GM12801 (cell line): ENCODE measurements around the gene RNASEH1.

Source experiments
- TF ChIP-seq, protein P1 (sequence below): IDR thresholded peaks from one replicate; pipeline ENCODE4 v1.5.1; 2011; ENCODE audit warnings: control low read depth; ENCODE audit not compliant: insufficient read length; ENCODE audit errors: extremely low read depth

The RNASEH1 gene

DNA sequence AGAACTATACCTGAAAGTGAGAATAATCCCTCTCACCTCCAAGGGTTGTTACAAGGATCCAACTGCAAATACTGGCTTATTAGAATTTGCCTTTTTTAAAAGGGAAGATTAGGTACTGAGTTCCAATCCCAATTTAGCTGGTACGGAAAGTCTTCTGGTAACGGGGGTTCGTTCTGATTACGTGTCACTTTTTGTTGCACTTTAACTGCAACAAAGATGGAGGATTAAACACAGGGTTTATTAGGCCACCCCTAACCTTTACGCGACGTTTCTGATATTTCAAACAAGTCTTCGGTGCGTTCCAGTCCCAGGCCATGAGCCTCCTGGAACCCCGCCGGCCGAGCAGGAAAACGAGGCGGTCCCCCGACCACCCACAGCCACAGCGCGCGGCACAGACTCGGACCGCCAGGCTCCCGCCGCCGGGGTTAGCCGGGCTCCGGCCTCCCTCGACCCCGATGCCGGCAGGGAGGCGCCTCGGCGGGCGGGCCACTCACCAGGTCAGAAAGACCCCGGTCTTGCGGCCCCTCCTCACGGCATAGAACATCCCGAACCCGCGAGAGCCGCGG is 411 bp downstream of the RNASEH1 start:
- TF ChIP-seq, protein P1, sequence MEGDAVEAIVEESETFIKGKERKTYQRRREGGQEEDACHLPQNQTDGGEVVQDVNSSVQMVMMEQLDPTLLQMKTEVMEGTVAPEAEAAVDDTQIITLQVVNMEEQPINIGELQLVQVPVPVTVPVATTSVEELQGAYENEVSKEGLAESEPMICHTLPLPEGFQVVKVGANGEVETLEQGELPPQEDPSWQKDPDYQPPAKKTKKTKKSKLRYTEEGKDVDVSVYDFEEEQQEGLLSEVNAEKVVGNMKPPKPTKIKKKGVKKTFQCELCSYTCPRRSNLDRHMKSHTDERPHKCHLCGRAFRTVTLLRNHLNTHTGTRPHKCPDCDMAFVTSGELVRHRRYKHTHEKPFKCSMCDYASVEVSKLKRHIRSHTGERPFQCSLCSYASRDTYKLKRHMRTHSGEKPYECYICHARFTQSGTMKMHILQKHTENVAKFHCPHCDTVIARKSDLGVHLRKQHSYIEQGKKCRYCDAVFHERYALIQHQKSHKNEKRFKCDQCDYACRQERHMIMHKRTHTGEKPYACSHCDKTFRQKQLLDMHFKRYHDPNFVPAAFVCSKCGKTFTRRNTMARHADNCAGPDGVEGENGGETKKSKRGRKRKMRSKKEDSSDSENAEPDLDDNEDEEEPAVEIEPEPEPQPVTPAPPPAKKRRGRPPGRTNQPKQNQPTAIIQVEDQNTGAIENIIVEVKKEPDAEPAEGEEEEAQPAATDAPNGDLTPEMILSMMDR: no peak

DNA sequence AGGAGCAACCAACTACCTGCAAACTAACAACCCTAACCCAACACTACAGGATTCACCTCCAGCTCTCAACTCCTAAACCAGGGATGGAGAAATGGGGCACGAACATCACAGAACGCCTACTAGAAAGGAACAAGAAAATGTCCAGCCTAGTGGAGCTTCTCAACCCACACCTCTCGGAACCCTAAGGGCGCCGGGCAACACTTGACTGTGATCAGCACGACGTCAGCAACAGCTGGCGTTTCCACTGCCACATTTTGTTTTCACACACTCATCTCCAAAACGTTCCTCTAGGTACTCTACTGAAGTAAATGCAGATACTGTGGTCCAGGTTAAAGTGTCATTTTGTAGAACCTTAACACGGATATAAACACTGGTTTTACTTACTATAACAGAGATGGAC is 4.2 kb downstream of the RNASEH1 start:
- TF ChIP-seq, protein P1: no peak

DNA sequence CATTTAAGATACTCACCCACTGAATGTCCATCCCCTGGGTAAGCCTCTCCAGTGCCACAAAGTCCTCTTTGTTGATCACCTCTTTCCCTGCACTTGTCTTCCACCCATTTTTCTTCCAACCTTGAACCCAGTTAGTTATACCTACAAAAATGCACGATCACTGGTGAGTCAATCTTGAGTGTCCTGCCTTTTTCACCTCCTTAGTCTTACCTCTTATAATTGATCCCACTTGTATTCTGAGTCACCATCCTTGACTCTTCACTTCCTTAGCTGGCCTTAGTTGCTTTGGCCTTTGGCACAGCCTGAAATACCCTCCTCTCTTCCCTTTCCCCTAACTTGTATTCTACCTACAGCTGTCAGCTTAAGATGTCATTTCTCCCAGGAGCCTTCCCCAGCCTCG is 10.2 kb downstream of the RNASEH1 start:
- TF ChIP-seq, protein P1: no peak

DNA sequence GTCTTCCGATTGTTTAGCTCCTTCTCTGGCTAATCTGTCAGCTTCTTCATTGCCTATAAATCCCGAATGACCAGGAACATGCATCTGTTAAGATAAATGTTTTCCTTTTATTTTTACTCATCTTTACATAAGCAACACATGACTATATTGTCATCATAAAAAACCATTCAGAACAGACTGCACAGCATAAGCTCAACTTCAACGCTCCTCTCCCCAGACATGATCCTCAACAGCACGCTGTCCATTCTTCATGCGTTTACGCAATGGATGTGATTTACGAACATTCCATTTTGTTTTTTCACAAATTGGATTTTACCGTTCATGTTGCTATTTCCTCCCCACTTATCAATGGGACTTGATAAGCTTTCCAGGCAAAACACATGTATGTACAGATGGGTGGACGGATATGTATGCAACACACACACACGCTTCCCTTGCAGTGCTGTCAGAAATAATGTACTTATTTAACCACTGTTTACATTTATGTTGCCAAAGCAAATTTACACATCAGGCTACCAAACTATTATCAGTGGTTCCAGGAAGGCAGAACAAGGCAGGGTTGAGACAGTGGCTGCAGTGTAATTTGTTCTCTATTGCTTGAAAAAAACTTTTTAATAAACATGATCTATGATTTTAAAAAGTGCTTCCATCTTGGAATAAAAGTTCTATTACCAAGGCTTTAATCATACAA is 12.2 kb downstream of the RNASEH1 start:
- TF ChIP-seq, protein P1: no peak

DNA sequence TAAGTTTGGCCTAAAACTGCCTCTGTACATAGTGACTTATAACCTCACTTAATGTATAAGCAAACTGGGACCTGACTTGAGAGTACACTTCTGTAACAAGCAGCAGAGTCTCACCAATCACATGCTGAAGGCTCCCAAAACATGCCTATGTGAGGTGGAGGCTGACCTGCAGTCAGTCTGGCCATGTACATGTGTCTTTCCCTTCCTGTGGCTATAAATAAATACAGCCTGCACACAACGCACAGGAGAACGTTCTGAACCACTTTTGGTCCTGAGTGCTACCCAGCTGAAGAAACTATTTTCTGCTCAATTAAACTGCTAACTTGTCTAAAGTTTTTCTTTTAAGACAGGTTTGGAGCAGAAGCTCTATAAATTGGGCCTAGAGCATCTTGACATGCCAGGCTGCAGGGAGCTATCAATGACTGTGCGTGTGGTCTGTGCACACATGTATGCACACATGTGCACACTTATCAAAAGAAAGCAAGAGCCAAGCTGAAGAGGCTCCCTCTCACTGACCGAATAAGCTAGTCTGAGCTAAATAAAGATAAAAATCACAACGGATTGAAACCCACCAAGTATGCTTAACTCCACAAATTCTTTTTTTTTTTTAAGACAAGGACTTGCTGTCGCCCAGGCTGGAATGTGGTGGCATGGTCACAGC is 15.0 kb downstream of the RNASEH1 start:
- TF ChIP-seq, protein P1: no peak

DNA sequence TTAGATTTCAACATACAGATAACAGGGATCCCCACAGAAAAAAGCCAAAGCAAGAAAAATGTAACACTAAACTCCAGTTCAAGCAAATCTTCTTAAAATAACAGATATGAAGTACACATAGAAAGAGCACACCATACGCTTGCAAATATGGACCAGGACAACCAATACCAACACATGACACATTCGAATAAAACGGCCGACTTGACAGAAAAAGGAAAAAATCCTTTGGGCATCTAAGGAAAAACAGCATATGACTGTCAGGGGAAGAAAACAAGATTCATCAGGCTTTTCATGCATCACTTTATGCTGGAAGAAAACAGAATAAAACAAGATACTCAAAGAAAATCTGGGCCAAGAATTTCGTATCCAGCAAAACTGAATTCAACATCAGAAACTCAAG is 16.0 kb downstream of the RNASEH1 start:
- TF ChIP-seq, protein P1: no peak

DNA sequence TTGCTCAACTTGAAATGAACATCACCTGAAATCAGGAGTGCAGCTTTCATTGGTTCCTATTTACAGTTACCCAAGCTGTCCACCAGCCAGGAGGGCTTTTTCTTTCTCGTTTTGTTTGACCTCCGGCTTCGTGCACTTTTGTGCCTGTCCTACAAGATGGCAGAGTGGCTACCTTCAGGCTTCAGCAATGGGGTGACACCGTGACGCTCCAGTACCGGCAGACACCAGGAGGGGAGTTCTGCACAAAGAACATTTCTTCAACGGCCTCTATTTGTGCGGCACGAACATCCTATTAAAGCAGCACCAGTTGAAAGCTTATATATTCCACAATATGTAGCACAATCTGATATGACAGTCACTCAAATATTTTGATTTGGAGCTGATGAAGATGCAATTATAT is 18.3 kb downstream of the RNASEH1 start:
- TF ChIP-seq, protein P1: no peak
